Stimulated activated CD8-positive, alpha-beta memory T cell treated with anti-CD3 and anti-CD28 coated beads, Interleukin-7, amount 100 ng/mL, for 4 hours (primary cell): ENCODE data around the gene STAT6.
"Not testable (repeated sequence)": the region's sequence is repeated elsewhere in the genome, so short reads cannot be mapped to it uniquely, and the experiment has no call there.

Source experiments
- DNase-seq, 2 donors: peaks; one replicate each; pipeline ENCODE4 v3.0.0-alpha.2; 2020; ENCODE audit warnings: low read depth in 2 of 2

STAT6 gene

DNA sequence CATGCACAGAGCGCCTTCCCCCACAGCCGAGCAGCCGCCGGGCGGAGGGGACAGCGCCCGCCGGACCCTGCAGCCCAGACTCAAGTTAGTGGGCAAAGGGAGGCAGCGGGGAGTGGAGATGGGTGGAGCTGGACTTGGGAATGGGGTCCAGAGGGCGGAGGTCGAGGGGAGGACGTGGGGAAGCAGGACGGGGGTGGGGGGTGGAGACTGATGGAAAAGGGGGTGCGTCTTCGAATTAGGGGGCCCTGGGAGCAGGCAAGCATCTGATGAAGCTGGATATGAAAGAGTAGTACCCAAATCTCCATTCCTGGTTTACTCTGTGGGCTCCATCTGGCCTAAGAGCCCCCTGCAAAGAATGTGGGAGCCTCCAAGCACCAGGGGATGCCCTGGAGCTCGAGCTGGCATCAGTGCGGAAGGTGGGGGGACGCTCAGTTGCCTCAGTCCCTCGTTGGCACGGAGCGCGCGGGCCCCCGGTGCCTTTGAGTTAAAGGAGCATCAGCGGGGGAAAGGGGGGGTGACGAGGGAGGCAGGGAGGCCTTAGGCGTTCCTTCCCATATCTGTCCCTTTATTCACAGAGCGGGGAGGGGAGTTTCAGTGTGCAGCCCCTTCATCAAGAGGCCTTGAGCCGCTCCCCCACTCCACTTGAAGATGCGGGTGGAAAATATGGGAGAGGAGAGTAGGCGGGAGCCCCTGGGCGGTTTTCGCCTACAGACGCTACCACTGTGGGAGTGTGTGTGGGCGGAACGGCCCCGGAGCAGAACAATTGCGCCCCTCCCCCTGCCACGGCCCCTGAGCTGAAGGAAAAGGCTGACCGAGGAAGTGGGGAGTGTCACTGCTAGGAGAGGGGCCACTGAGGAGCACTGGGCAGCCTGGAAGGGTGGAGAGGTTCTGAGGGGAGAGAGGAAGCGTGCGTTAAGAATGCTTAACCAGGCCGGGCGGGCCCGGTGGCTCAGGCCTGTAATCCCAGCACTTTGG is 21.6 kb downstream of the STAT6 start:
- DNase-seq: peak; percentile 47 to 60

DNA sequence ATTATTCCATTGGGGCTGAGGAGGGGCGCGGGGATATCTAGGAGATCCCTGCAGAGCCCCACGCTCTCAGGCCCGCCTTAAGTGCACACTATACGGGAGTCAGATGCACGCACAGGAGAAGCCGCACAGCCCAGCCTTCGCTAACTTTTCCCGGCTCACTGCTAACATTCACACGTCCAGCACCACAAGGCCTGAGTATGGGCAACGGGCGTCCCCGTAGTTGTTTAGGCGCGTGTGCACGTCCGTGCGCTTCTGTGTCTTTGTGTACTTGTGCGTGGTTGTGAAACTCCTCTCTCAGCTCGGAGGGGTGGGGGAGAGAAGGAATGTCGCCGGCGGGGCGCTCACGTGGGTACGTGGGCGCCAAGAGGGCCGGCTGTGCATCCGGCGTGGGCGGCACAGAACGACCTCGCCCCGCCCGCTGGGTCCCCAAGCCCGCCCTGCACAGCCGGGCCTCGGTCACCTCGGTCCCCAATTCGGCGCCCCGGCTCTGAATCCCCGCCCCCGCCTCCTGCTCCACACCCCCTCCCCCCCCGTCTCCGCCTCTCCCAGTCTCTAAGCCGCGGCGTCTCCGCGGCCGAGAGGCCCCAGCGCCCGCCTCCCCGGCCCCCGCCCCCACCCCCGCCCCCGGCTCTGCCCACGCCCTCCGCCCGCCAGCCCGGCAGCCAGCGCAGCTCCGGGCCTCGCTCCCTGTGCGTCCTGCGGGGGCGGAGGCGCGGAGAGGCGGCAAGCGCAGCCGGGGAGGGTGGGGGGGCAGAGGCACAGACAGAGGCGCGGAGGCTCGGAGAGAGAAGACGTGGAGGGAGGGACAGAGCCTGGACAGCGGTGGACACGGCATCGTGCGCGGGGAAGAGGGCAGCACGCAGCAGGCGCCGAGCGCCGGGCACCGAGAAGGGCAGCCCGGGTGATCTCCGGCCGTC is 22.6 kb downstream of the STAT6 start, which contains the start of gene NAB2:
NAB2 (plus strand) TSS at position 761 of the 917 bp plus-strand sequence. CDS start 158 bp downstream, outside the sequence.
- peak; percentile 81 to 92 for DNase-seq

- peak; percentile 89 to 92 for DNase-seq
These were observed 23.3 kb downstream of the STAT6 start for GRCh38 chr12:57087691-57088353.

DNA sequence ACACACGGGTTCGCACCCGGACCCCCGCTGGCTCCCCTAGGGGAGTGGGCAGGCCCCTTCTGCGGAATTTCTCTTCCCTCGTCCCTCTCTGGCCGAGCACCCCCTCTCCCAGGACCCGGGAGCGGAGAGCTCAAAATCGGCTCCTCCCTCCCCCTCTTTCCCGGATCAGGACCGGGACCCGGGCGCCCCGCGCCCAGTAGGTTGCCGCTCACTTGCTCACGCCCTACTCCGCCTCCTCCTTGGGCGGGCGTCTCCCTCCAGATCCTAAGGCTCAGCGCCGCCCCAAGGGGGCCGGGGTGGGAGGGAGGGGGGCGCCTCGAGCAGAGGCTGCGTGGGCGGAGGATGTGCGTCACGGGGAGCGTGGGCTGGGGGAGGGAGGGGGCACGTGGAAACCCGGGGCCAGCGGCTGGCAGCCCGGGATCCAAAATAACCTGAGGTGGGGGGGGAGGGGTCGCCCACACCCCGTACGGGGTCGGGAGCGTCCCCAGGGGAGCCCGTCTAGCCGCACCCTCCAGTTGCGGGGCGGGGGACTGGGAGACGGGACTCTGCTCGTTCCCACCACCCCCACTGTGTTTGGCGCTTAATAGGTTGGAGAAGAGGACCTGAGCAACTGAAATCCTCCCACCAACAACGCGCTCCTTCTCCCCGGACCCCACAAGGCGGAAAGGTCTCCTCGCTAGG is 24.0 kb downstream of the STAT6 start:
- DNase-seq: peak; percentile 95 to 96

DNA sequence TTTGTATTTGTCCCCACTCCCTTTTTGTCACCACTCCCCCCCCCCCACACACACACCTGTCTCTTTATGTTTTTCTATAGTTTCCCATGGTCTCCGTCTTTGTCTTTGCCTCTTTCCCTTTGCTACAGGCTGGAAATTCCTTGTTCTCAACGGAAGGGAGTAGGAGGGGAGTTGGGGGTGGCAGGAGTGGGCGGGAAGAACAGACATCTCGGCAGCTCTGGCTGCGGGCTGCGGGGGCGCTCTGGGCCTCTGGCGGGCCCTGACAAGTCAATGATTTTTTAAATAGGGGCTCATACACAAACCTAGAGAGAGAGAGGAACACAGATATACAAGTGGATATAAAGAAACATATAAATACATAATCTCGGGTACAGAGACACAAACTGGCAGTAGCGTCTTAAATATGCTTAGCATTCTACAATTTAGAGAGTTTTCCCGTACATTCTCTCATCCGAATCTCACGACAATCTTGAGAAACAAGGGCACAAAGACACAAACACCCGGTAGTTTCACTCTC is 24.6 kb downstream of the STAT6 start:
- peak; percentile 62 to 79 for DNase-seq

- DNase-seq: peak; percentile 39
These were observed 25.1 kb downstream of the STAT6 start for GRCh38 chr12:57085999-57086492.

- DNase-seq: no peak
These were observed 30.3 kb downstream of the STAT6 start for GRCh38 chr12:57080855-57081254.

- DNase-seq: no peak
These were observed 31.3 kb downstream of the STAT6 start for GRCh38 chr12:57079821-57080220.

DNA sequence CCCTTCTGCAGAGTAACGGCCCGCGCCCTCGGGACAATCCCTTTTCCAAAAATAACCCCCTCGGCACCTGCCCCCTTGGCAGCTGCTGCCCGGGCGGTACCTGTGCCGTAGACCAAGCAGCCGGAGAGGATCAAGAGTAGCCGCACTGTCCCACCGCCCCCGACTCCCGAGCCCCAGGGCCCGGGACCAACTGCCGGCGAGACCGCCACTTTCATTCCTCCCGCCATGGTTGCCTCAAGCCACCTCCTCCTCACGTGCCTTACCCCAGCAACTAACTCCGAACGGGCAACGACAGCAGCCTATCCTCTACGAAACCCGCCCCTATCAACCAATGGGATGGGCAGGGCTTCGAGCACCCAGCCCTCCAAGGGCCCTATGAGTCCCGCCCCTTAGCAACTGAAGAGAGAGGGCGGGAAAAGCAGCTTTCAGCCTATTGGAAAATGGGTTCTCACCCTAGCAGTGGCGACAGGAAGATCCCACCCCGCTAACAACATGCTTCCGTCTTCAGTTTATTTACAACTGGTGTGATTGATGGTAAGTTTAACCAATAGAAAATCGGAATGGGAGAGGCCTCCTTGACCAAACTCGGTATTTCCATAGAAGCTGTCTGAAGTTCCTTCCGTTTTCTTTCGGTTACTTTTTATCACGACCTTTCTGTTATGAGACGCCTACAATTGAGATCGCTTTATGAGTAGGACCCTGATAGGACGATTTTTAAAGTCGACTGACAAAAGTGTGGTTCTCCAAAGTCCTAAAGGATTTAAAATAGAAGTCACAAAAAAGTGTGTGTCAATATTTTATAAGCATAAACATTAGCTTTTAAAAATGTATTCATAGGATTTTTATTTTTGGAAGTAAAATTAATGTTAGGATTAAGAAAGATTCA is 32.4 kb downstream of the STAT6 start, which contains the start of gene NEMP1:
NEMP1 (minus strand) TSS at position 273 of the 886 bp plus-strand sequence; CDS start at position 227, 46 bp downstream.
- DNase-seq: peak; percentile 91 to 96

DNA sequence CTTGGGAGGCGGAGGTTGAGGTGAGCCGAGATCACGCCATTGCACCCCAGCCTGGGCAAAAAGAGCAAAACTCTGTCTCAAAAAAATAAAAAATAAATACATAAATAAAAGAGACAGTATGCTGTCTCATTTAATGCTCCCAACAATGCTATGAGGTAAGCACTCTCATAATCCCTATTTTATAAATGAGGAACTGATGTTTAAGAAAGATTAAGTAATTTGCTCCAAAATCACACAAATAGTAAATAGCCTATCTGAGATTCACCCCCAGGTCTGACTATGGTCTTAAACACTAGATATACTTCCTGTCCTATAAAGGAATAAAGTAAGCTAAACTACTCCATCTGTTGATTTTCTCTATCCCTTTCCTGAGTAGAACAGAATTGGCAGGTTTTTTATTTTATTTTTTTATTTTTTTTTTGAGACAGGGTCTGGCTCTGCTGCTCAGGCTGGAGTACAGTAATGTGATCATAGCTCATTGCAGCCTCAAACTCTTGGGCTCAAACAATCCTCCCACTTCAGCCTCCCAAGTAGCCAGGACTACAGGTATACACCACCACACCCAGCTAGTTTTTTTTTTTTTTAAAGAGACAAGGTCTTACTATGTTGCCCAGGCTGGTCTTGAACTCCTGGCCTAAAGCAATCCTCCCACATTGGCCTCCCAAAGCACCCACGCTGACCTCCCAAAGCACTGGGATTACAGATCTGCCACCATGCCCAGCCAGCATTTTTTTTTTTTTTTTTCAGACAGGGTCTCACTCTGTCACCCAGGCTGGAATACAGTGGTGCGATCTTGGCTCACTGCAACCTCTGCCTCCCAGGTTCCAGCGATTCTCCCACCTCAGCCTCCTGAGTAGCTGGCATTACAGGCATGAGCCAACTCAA is 37.4 kb downstream of the STAT6 start:
- not testable (repeated sequence) for DNase-seq

GRCh38 chr12:57072661-57073060 is 38.5 kb downstream of the STAT6 start:
- DNase-seq: no peak

GRCh38 chr12:57069523-57069922 is 41.6 kb downstream of the STAT6 start:
- DNase-seq: peak in 1 of 2 donors; percentile 48

- DNase-seq: no peak
These were observed 44.9 kb downstream of the STAT6 start for GRCh38 chr12:57066245-57066644.

GRCh38 chr12:57063991-57064685 is 47.0 kb downstream of the STAT6 start:
- peak; percentile 13 to 59 for DNase-seq

DNA sequence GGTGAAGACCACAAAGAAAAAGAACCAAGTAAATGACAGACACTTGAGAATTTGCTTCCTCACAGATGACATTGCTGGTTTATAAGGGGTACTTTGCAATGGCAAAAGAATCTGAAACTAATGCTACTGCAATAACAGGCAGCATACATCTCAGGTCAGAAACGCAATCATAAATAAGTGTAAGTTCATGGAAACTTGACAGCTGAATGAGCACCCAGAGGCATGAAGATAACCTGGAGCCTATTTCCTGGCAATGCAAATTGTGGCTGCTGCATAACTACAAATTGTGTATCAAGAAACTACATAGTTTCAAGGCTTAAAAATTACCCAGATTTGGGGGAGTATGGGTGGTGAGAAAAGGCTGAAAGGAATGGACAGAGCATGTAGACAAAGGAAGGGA is 52.7 kb downstream of the STAT6 start:
- DNase-seq: no peak

DNA sequence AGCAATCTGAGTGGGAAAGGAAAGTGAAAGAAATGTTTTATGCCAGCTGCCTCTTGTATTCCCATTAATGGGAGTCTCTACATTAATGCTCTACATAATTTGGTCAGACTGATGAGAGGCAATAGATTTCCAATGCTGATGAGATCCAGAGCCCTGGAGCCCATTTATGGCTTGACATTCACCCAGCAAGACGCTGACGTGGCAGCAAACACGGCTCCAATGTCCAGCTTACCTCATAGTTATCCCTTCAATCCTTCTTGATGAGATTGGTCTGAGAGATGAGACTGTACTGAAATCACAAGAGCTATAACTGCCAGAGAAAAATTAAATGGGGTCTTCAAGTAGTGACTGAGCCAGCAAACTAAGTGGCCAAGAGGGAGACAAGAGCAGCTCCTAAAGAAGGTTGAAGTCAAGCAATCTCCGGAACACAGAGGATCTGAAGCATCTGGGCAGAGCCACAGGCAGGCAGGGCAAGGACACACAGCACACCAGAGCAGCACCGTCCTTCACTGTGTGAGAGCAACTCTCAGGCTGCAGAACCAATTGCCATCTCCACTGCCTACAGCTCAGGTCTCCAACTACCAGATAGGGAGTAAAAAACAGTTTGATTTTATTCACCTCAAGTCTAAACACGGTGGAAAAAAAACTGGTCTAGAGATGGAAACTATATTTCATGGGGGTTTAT is 54.0 kb downstream of the STAT6 start:
- DNase-seq: no peak

DNA sequence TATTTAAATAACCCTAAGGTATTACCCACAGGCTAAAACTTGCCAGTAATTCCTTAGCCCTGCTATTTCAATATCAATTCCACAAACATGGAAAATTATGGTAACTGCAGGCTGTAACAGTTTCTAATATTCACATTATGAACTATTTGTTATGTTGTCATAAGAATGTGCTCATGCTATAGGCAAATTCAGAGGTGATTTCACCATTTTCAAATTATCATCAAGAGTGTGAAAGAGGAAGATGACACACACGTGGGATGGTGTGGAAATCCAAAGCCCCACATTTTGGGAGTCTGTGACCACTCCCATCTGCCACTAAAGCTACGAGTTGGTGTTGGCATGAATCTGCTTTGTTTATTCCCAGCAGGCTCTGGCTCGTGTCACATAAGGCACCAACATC is 55.3 kb downstream of the STAT6 start:
- no peak for DNase-seq
